Amniotic epithelial cell (primary cell): Measurements from ENCODE around the gene RPA1.
"Not testable (repeated sequence)": the region's sequence is repeated elsewhere in the genome, so short reads cannot be mapped to it uniquely, and the experiment has no call there.

Experiments used
- DNase-seq: peaks from one replicate; pipeline ENCODE4 v3.0.0-alpha.2; 2010; ENCODE audit warnings: low read depth

Gene RPA1

GRCh38 chr17:1813088-1813487, 16.7 kb upstream of the RPA1 start:
- DNase-seq: peak; percentile 70

GRCh38 chr17:1820528-1821252, 9.1 kb upstream of the RPA1 start:
- no peak for DNase-seq

- DNase-seq: no peak
These were observed 601 bp upstream of the RPA1 start for GRCh38 chr17:1829216-1829591.

GRCh38 chr17:1830288-1830687, 483 bp downstream of the RPA1 start:
- no peak for DNase-seq

- DNase-seq: no peak
These were observed 4.8 kb downstream of the RPA1 start for GRCh38 chr17:1834380-1835149.

- DNase-seq: no peak
These were observed 9.7 kb downstream of the RPA1 start for GRCh38 chr17:1839516-1839915.

GRCh38 chr17:1843947-1844346, 14.1 kb downstream of the RPA1 start:
- no peak for DNase-seq

- DNase-seq: no peak
These were observed 17.4 kb downstream of the RPA1 start for GRCh38 chr17:1847191-1847590.

GRCh38 chr17:1852327-1852726, 22.5 kb downstream of the RPA1 start:
- DNase-seq: no peak

- DNase-seq: no peak
These were observed 23.9 kb downstream of the RPA1 start for GRCh38 chr17:1853698-1854097.

- not testable (repeated sequence) for DNase-seq
These were observed 26.7 kb downstream of the RPA1 start for GRCh38 chr17:1856462-1856861.

- DNase-seq: peak; percentile 7
These were observed 31.2 kb downstream of the RPA1 start for GRCh38 chr17:1860978-1861377.

GRCh38 chr17:1861391-1862010, 31.7 kb downstream of the RPA1 start:
- DNase-seq: no peak

- peak; percentile 26 for DNase-seq
These were observed 35.6 kb downstream of the RPA1 start for GRCh38 chr17:1865252-1866037.

- no peak for DNase-seq
These were observed 37.5 kb downstream of the RPA1 start for GRCh38 chr17:1867307-1867706.

GRCh38 chr17:1868090-1868489, 38.3 kb downstream of the RPA1 start:
- DNase-seq: no peak

GRCh38 chr17:1870592-1870991, 40.8 kb downstream of the RPA1 start:
- no peak for DNase-seq

GRCh38 chr17:1871756-1872155, 42.0 kb downstream of the RPA1 start:
- no peak for DNase-seq

- DNase-seq: no peak
These were observed 42.4 kb downstream of the RPA1 start for GRCh38 chr17:1872254-1872653.

GRCh38 chr17:1872976-1873375, 43.2 kb downstream of the RPA1 start:
- DNase-seq: no peak

GRCh38 chr17:1873418-1873817, 43.6 kb downstream of the RPA1 start:
- no peak for DNase-seq

- no peak for DNase-seq
These were observed 45.8 kb downstream of the RPA1 start for GRCh38 chr17:1875597-1875996.
